HepG2 (cell line): Measurements from ENCODE around the gene STAT4. TPM values are rescaled to one million over a fixed set of nuclear protein-coding genes. Genes with fewer than 3 reads are reported as not detected.

Source experiments
- ATAC-seq: fragments of 200-7000 bp; cut with Tn5 transposase; 3 replicates; pipeline ENCODE4 v1.9.1; 2020; ENCODE audit warnings: mild to moderate bottlenecking, moderate library complexity
- BruUV-seq: library from RNA; stranded (reverse); fragments of 400-500 nt; replicated peaks from 2 replicates; lab custom pipeline; 2021; lab: Mats Ljungman, UMichigan
- CTCF ChIA-PET: fragments of 300-600 bp; formaldehyde crosslinking; extraction: SDS; loops from one replicate; lab custom pipeline; 2021; ENCODE audit warnings: low total read pairs, inconsistent platforms, low intra/inter-chr PET ratio; lab: Yijun Ruan, JAX
- POLR2A ChIA-PET: fragments of 350-600 bp; sonication (Branson Sonifier 250); formaldehyde crosslinking; loops from one replicate; lab custom pipeline; 2020; ENCODE audit warnings: antibody characterized with exemption, inconsistent platforms; lab: Yijun Ruan, JAX
- DNase-seq: peaks from one replicate; pipeline ENCODE4 v3.0.0-alpha.2; 2015; ENCODE audit warnings: low spot score
- FAIRE-seq: peaks from 3 replicates; lab custom pipeline; 2011; peaks lifted over from hg19 to GRCh38; lab: Jason Lieb, UNC
- H2AFZ ChIP-seq: one replicate; pipeline ENCODE4 v1.6.1; 2011; ENCODE audit warnings: low read length, inconsistent platforms
- H3K27ac ChIP-seq: fragments of 300-600 bp; 3 replicates; pipeline ENCODE4 v1.8.0; 2011; ENCODE audit warnings: mixed run types, mild to moderate bottlenecking, mixed read lengths, low read length, inconsistent platforms; ENCODE audit not compliant: insufficient read depth; ENCODE audit errors: extremely low read length
- H3K27me3 ChIP-seq, 2 experiments: fragments of 200-600 bp in 1 of 2; 2 replicates in 1 of 2; 3 replicates in 1 of 2; pipeline versions ENCODE4 v1.6.0 to v1.8.0; 2011; ENCODE audit warnings: low read length in 2 of 2, mild to moderate bottlenecking in 2 of 2, moderate library complexity in 2 of 2, inconsistent platforms in 1 of 2; ENCODE audit not compliant: insufficient read depth in 2 of 2, control insufficient read depth in 1 of 2
- H3K36me3 ChIP-seq, 2 experiments: fragments of 200-600 bp in 1 of 2; replicated peaks in 1 of 2; 2 replicates in 1 of 2; 3 replicates in 1 of 2; pipeline versions ENCODE4 v1.5.1 to v1.8.0; 2011; ENCODE audit warnings: low read length in 2 of 2, inconsistent platforms in 1 of 2; ENCODE audit not compliant: insufficient read depth in 2 of 2, control insufficient read depth in 1 of 2
- H3K4me1 ChIP-seq: 2 replicates; pipeline ENCODE4 v1.5.1; 2012; ENCODE audit warnings: low read length, inconsistent platforms; ENCODE audit not compliant: insufficient read depth
- H3K4me2 ChIP-seq: 2 replicates; pipeline ENCODE4 v1.6.0; 2011; ENCODE audit warnings: low read depth, low read length, inconsistent platforms
- H3K4me3 ChIP-seq, 3 experiments: fragments of 200-600 bp in 1 of 3; sonication (generic), shearing (Covaris generic) in 1 of 3; replicated peaks in 1 of 3; 2 replicates each; pipeline ENCODE4 v1.5.1; 2011 to 2016; ENCODE audit warnings: low read length in 3 of 3, inconsistent platforms in 2 of 3, low read depth in 2 of 3, mild to moderate bottlenecking in 2 of 3, control low read depth in 1 of 3, mixed read lengths in 1 of 3; ENCODE audit not compliant: insufficient read depth in 1 of 3
- H3K79me2 ChIP-seq: one replicate; pipeline ENCODE4 v1.6.1; 2011; ENCODE audit warnings: low read length, inconsistent platforms; ENCODE audit not compliant: insufficient read depth
- H3K9ac ChIP-seq: 2 replicates; pipeline ENCODE4 v1.6.0; 2011; ENCODE audit warnings: mild to moderate bottlenecking, low read depth, low read length, inconsistent platforms; ENCODE audit not compliant: insufficient read depth
- H3K9me3 ChIP-seq: 2 replicates; pipeline ENCODE4 v1.5.1; 2012; ENCODE audit warnings: mild to moderate bottlenecking, low read length
- H4K20me1 ChIP-seq: 2 replicates; pipeline ENCODE4 v1.6.0; 2011; ENCODE audit warnings: inconsistent platforms, mild to moderate bottlenecking, low read length, moderate library complexity; ENCODE audit not compliant: insufficient read depth
- AFF4 ChIP-seq: sonication (generic); formaldehyde crosslinking; IDR thresholded peaks from 2 replicates; pipeline ENCODE4 v1.4.0; 2020; ENCODE audit warnings: missing genetic modification reagents
- HDAC2 ChIP-seq: sonication (generic); formaldehyde crosslinking; IDR thresholded peaks from 2 replicates; pipeline ENCODE4 v1.4.0; 2020; ENCODE audit warnings: missing genetic modification reagents
- MAFF ChIP-seq: IDR thresholded peaks from 2 replicates; pipeline ENCODE4 v1.6.1; 2011; ENCODE audit warnings: low read depth, low read length, improper control_type of control experiment
- MZF1 ChIP-seq: sonication (generic); formaldehyde crosslinking; IDR thresholded peaks from 2 replicates; pipeline ENCODE4 v1.8.1; 2023; ENCODE audit warnings: mild to moderate bottlenecking, missing genetic modification reagents, borderline replicate concordance
- NR2F1 ChIP-seq, 2 experiments: fragments of 450-650 bp in 1 of 2; formaldehyde crosslinking in 1 of 2; IDR thresholded peaks; 2 replicates each; pipeline versions ENCODE4 v1.5.0 to v1.6.1; 2016 to 2020; ENCODE audit warnings: mild to moderate bottlenecking in 1 of 2, missing compliant biosample characterization in 1 of 2, missing genetic modification reagents in 1 of 2, moderate library complexity in 1 of 2
- RARG ChIP-seq: sonication (generic); formaldehyde crosslinking; IDR thresholded peaks from 2 replicates; pipeline ENCODE4 v1.4.0; 2020; ENCODE audit warnings: low read depth, mild to moderate bottlenecking, missing genetic modification reagents
- REST ChIP-seq, 2 experiments: IDR thresholded peaks; 2 replicates each; pipeline ENCODE4 v1.6.1; 2011 to 2012; ENCODE audit warnings: low read length in 2 of 2, borderline replicate concordance in 1 of 2, low read depth in 1 of 2, mild to moderate bottlenecking in 1 of 2, moderate library complexity in 1 of 2
- TBX2 ChIP-seq: sonication (generic); formaldehyde crosslinking; IDR thresholded peaks from 2 replicates; pipeline ENCODE4 v1.5.0; 2020; ENCODE audit warnings: missing genetic modification reagents, mild to moderate bottlenecking, borderline replicate concordance
- TFE3 ChIP-seq: IDR thresholded peaks from 2 replicates; pipeline ENCODE4 v1.6.1; 2016
- YEATS2 ChIP-seq: sonication (generic); formaldehyde crosslinking; IDR thresholded peaks from 2 replicates; pipeline ENCODE4 v1.4.0; 2020; ENCODE audit warnings: missing genetic modification reagents, borderline replicate concordance
- ZNF124 ChIP-seq: sonication (generic); formaldehyde crosslinking; IDR thresholded peaks from 2 replicates; pipeline ENCODE4 v1.4.0; 2020; ENCODE audit warnings: missing genetic modification reagents
- ZNF510 ChIP-seq: sonication (generic); formaldehyde crosslinking; IDR thresholded peaks from 2 replicates; pipeline ENCODE4 v1.4.0; 2020; ENCODE audit warnings: low read depth, mild to moderate bottlenecking, missing genetic modification reagents
- ZNF883 ChIP-seq: sonication (generic); formaldehyde crosslinking; IDR thresholded peaks from 2 replicates; pipeline ENCODE4 v1.5.1; 2020; ENCODE audit warnings: mild to moderate bottlenecking, missing genetic modification reagents; ENCODE audit errors: not compliant biosample characterization
- WGBS: methylation state at CpG from one replicate; pipeline ENCODE4 v1.1.6; 2017; ENCODE audit warnings: low lambda C conversion rate; 5-methylcytosine and 5-hydroxymethylcytosine counted together
- in situ Hi-C: cut with HindIII; loops from 2 replicates; pipeline ENCODE4 v1.10.0; 2017; ENCODE audit warnings: low pct_unique_long_range_greater_than_20kb; ENCODE audit not compliant: extremely low pct_ligation_motif_present
- intact Hi-C: fragments of 100-400 bp; cut with micrococcal nuclease; formaldehyde crosslinking; loops from one replicate; pipeline ENCODE4 v1.10.0; 2022; ENCODE audit not compliant: unreplicated experiment
- polyA plus RNA-seq, 8 experiments: library from polyadenylated mRNA; depleted of rRNA in 3 of 8; stranded (reverse) in 7 of 8; unstranded in 1 of 8; fragments of >200 nt; fragmentation: Illumina TruSeq in 4 of 8; extraction: Trizol in 4 of 8; gene quantifications; 2 replicates each; pipeline versions ENCODE4 v1.2.1 to v1.2.3, GENCODE V29; 2011 to 2016; ENCODE audit warnings: low read depth in 4 of 8, missing spikeins in 1 of 8, mixed read lengths in 1 of 8; ENCODE audit not compliant: insufficient read depth in 1 of 8
- total RNA-seq, 5 experiments: library from RNA; depleted of rRNA; stranded (reverse); fragments of >200 nt; fragmentation: Illumina TruSeq; extraction: Trizol; gene quantifications; 2 replicates each; pipeline ENCODE4 v1.2.3, GENCODE V29; 2016; ENCODE audit warnings: low read depth in 1 of 5

The STAT4 gene
- total and polyA plus RNA-seq, 2 of the 13 experiments (the other 11 are each of a cell fraction or from before 2014, with no cell fraction given), result 0.37 TPM; not detected in 1

GRCh38 chr2:191066919-191067233 is 83.9 kb downstream of the STAT4 start (continued):
- TF ChIP-seq ZNF510 (no peak), RARG (CRISPR knock-in tag) (no peak), TBX2 (CRISPR knock-in tag) (no peak), MZF1 (no peak), AFF4 (no peak)
- TF ChIP-seq, all 625 proteins: peak for 0

- FAIRE-seq (no peak), DNase-seq (no peak), ATAC-seq (no peak)
- Histone ChIP-seq H3K9ac (no peak overlapping the region), H3K27ac (no peak overlapping the region), H3K4me2 (no peak overlapping the region), H2AFZ (no peak overlapping the region), H3K36me3 (no peaks in the 10 kb centered on the region), H4K20me1 (no peaks in the 10 kb centered on the region), H3K27me3 (no peaks in the 10 kb centered on the region; a peak in 1 of 5 replicates), H3K79me2 (no peaks in the 10 kb centered on the region), H3K4me3 (no peak overlapping the region), H3K9me3 (no peaks in the 10 kb centered on the region), H3K4me1 (no peaks in the 10 kb centered on the region)
- POLR2A ChIA-PET, result no interaction called here
- intact Hi-C loops (no loop called here), in situ Hi-C loops (loop anchor here (25.0 kb wide), 1 partner anchor 446 kb away; no protein-coding TSS in a partner anchor)
- CTCF ChIA-PET, result no interaction called here
- 29% methylated on average over 4 of the region's 4 CpGs for WGBS
- BruUV-seq, result no TSS peak
- TF ChIP-seq HDAC2 (CRISPR knock-in tag) (no peak), TFE3 (CRISPR knock-in tag) (no peak), REST (IDR thresholded peaks at IDR 0.05; ENCODE audit: borderline replicate concordance in 1 of 2, low read depth in 1 of 2, low read length in 2 of 2) (no peak), ZNF883 (no peak), ZNF124 (CRISPR knock-in tag) (no peak), MAFF (no peak), NR2F1 (CRISPR knock-in tag; IDR thresholded peaks at IDR 0.05) (no peak), YEATS2 (CRISPR knock-in tag) (no peak)
Measured at GRCh38 chr2:191066197-191066918, 84.4 kb downstream of the STAT4 start.
